NT2/D1 (cell line): ENCODE data around the gene RAB11FIP3.

ENCODE experiments used
- DNase-seq: peaks from one replicate; pipeline ENCODE4 v3.0.0-alpha.2; 2011; ENCODE audit warnings: low read depth, low spot score
- H3K27me3 ChIP-seq: 2 replicates; pipeline ENCODE4 v1.6.0; 2011; ENCODE audit warnings: mild to moderate bottlenecking; ENCODE audit not compliant: insufficient read length, insufficient read depth
- H3K36me3 ChIP-seq: 2 replicates; pipeline ENCODE4 v1.6.1; 2011; ENCODE audit warnings: mild to moderate bottlenecking, low read length, mixed read lengths; ENCODE audit not compliant: insufficient read depth, insufficient read length
- H3K4me1 ChIP-seq: 2 replicates; pipeline ENCODE4 v1.5.1; 2011; ENCODE audit not compliant: insufficient read depth, insufficient read length
- H3K4me3 ChIP-seq: 2 replicates; pipeline ENCODE4 v1.5.1; 2011; ENCODE audit warnings: low read depth; ENCODE audit not compliant: insufficient read length
- H3K9ac ChIP-seq: 2 replicates; pipeline ENCODE4 v1.6.0; 2011; ENCODE audit warnings: low read depth; ENCODE audit not compliant: insufficient read length
- H3K9me3 ChIP-seq: 2 replicates; pipeline ENCODE4 v1.5.1; 2011; ENCODE audit warnings: mild to moderate bottlenecking, low read length; ENCODE audit not compliant: insufficient read depth
- SUZ12 ChIP-seq: IDR thresholded peaks from 2 replicates; pipeline ENCODE4 v1.6.1; 2011; ENCODE audit not compliant: insufficient read length, insufficient read depth; ENCODE audit errors: extremely low read depth
- YY1 ChIP-seq: IDR thresholded peaks from 2 replicates; pipeline ENCODE4 v1.6.1; 2011; ENCODE audit not compliant: insufficient read length, insufficient read depth
- ZNF274 ChIP-seq: IDR thresholded peaks from 2 replicates; pipeline ENCODE4 v1.6.1; 2011; ENCODE audit warnings: mild to moderate bottlenecking, low read depth, low read length

RAB11FIP3 gene

DNA sequence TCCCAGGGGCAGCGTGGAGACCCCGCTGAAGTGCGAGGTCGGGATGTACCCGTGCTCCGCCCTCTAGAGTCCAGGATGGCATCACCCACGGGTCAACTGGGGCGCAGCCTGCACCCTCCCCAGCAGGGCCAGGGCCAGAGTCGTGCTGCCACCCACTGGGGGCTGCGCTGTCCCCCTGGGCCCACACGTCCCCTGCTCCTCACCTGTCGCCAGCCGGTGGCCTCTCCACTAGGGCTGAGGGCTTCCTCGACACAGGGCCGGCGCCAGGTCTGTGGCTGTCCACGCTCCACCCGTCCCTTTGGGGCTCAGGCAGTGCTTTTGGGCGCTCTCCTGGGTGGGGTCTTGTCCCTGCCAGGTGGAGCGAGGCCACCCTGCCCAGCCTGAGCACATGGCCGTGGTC, 123.1 kb downstream of the RAB11FIP3 start:
- H3K9ac ChIP-seq: no peak overlapping the region
- H3K9me3 ChIP-seq: no peaks in the 10 kb centered on the region
- peaks cover 57% of the 10 kb centered on the region for H3K36me3 ChIP-seq
- TF ChIP-seq SUZ12 (no peak), ZNF274 (no peak), YY1 (no peak)
- H3K27me3 ChIP-seq: no peaks in the 10 kb centered on the region
- no peak overlapping the region for H3K4me3 ChIP-seq
- no peak for DNase-seq
- H3K4me1 ChIP-seq: peaks cover 14% of the 10 kb centered on the region

- Histone ChIP-seq H3K9ac (no peak overlapping the region), H3K4me1 (peaks cover 12% of the 10 kb centered on the region), H3K4me3 (no peak overlapping the region), H3K36me3 (peaks cover 63% of the 10 kb centered on the region), H3K27me3 (no peaks in the 10 kb centered on the region), H3K9me3 (no peaks in the 10 kb centered on the region)
- TF ChIP-seq SUZ12 (no peak), ZNF274 (no peak), YY1 (no peak)
- no peak for DNase-seq
Observed at GRCh38 chr16:549544-550263, 124.3 kb downstream of the RAB11FIP3 start.

- Histone ChIP-seq H3K27me3 (no peaks in the 10 kb centered on the region), H3K9ac (no peak overlapping the region), H3K4me3 (no peak overlapping the region), H3K4me1 (peaks cover 17% of the 10 kb centered on the region), H3K36me3 (peaks cover 70% of the 10 kb centered on the region), H3K9me3 (no peaks in the 10 kb centered on the region)
- no peak for DNase-seq
- TF ChIP-seq SUZ12 (no peak), YY1 (no peak), ZNF274 (no peak)
Observed at GRCh38 chr16:551210-551609, 125.8 kb downstream of the RAB11FIP3 start.

DNA sequence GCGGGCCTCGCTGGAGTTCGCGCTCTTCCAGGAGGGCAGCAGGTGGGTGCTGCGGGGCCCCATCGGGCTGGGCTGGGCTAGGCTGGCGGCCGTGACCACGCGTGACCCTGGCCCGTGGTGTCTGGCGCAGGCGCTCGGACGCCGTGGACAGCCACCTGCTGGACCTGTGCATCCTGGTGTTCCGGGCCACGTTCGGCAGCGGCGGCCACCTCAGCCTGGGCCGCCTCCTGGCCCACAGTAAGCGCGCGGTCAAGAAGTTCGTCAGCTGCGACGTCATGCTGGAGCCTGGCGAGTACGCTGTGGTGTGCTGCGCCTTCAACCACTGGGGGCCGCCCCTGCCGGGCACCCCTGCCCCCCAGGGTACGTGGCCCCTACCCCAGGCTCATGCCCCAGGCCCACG, 126.7 kb downstream of the RAB11FIP3 start:
- Histone ChIP-seq H3K9ac (no peak overlapping the region), H3K4me1 (peaks cover 10% of the 10 kb centered on the region), H3K36me3 (peaks cover 67% of the 10 kb centered on the region), H3K4me3 (no peak overlapping the region), H3K27me3 (no peaks in the 10 kb centered on the region), H3K9me3 (no peaks in the 10 kb centered on the region)
- TF ChIP-seq ZNF274: no peak
- no peak for TF ChIP-seq SUZ12
- TF ChIP-seq YY1: no peak
- DNase-seq: no peak

DNA sequence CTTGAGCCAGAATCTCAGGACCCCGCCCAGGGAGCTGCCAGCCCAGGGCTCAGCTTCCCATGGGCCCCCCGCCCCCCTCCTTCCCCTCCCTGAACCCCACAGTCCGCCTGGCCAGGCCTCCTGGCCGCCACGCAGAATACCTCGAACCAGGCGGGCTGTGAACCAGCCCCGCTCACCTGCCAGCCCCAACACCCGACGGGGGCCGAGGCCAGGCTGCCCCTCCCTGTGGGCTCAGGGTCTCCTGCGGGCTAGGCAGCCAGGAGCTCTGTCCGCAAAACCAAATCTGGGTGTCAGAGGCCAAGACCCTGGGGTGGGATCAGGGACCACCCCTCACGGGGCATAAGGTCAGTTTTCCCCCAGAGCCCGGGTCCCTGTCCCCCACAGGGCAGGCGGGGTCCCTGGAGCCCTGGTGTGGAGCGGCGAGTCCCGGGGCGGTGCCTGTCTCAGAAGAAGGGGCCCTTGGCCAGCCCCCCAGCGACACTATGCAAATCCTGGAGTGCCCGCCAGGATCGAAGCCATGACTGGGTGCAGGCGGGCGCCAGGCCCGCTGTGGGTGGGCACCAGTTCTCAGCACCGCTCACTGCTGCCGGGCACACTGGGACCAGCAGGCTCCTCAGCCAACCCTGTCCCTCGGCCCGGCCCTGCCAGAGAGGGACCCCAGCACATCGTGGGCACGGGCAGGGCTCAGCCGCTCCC, 128.3 kb downstream of the RAB11FIP3 start:
- H3K27me3 ChIP-seq: peaks cover 6% of the 10 kb centered on the region
- no peak overlapping the region for H3K9ac ChIP-seq
- TF ChIP-seq SUZ12 (no peak), ZNF274 (no peak), YY1 (no peak)
- peaks cover 9% of the 10 kb centered on the region for H3K4me1 ChIP-seq
- H3K36me3 ChIP-seq: peaks cover 51% of the 10 kb centered on the region
- DNase-seq: no peak
- H3K9me3 ChIP-seq: no peaks in the 10 kb centered on the region
- H3K4me3 ChIP-seq: no peak overlapping the region

- no peak for DNase-seq
- Histone ChIP-seq H3K9me3 (no peaks in the 10 kb centered on the region), H3K4me3 (no peak overlapping the region), H3K27me3 (peaks cover 12% of the 10 kb centered on the region), H3K36me3 (peaks cover 47% of the 10 kb centered on the region), H3K4me1 (peaks cover 10% of the 10 kb centered on the region), H3K9ac (no peak overlapping the region)
- TF ChIP-seq ZNF274 (no peak), SUZ12 (no peak), YY1 (no peak)
Observed at GRCh38 chr16:554297-554621, 128.8 kb downstream of the RAB11FIP3 start.

- no peak for DNase-seq
- Histone ChIP-seq H3K27me3 (peaks cover 17% of the 10 kb centered on the region), H3K4me1 (peaks cover 15% of the 10 kb centered on the region), H3K9me3 (no peaks in the 10 kb centered on the region), H3K4me3 (no peak overlapping the region), H3K36me3 (peaks cover 42% of the 10 kb centered on the region), H3K9ac (no peak overlapping the region)
- TF ChIP-seq ZNF274: no peak
- TF ChIP-seq SUZ12: no peak
- no peak for TF ChIP-seq YY1
Observed at GRCh38 chr16:554640-555365, 129.4 kb downstream of the RAB11FIP3 start.
